Activated T-cell treated with anti-CD3 and anti-CD28 coated beads for 24 hours (primary cell): ENCODE measurements around the gene GLT6D1.
"Not testable (repeated sequence)": the region's sequence is repeated elsewhere in the genome, so short reads cannot be mapped to it uniquely, and the experiment has no call there.

Source experiments
- DNase-seq: peaks from one replicate; pipeline ENCODE4 v3.0.0-alpha.2; 2020; ENCODE audit warnings: low read depth

The GLT6D1 gene

GRCh38 chr9:135639196-135639595, at the start of gene GLT6D1:
TSS of gene GLT6D1 (minus strand) at chr9:135639540. CDS start at chr9:135639187, 353 bp downstream.
- DNase-seq, result no peak

DNA sequence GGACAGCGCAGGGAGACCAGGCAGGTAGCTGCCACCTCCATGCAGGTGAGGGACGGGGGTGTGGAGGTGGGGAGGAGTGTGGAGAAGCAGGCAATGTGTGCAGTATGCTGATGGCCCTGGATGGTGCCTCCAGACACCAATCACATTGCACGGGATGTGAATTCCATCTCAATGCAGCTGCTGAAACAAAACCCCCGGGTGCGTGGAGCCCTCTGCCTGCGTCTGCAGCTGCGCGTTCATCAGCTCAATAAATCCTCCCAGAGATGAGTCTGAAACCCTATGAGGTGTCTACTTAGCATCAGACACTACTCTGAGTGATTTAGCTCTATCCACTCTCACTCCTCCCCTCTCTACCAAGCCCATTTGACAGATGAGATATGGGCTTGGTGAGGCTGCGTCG, 49.7 kb upstream of the GLT6D1 start:
- no peak for DNase-seq

- no peak for DNase-seq
These were observed 47.9 kb upstream of the GLT6D1 start for GRCh38 chr9:135687216-135687615.

DNA sequence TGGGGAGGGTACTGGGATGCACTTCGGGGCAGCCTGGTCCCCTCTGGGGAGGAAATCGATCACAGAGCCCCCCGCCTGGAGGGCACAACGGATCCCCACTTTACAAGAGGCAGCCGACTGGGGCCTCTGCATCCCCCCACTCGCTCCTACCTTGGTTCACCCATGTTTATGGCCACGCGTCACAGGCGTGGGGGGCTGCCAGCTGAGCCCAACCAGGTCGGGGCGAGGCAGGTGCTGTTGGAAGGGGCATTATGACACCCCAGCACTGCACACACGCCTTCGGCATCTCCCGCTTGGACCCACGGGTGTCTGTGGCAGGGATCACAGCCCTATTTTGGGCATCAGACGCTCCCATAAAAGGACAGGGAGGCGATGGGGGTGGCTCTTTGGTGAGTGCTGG, 45.4 kb upstream of the GLT6D1 start:
- no peak for DNase-seq

DNA sequence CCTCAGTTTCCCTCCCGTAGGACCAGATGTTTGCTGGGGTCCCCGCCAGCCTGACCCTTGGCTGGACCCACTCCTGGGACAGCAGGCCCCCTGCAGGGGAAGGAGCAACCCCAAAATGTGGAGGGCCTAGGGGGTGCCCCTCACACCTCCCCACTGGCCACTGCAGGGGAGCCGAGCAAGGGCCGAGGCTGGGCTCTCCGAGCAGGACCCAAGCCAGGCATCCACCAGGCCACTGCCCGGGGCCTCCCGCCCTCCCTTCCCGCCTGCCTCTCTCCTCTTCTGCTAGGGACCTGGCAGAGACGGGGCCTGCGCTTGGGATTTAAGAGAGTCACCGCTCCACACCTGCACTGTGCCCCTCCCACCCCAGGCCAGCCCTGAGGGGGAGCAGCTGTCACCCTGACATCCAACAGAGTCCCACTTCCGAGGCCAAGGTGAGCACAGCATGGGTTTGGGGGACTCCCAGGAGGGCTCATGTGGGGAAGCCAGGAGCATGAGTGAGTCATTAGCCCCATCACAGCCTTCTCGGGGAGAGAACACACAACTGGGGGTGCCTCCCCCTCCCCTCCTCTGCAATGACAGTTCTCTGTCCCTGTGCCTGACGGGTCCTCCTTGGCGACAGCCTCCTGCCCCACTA, 44.2 kb upstream of the GLT6D1 start:
- no peak for DNase-seq

- DNase-seq, result no peak
These were observed 41.8 kb upstream of the GLT6D1 start for GRCh38 chr9:135681161-135681560.

DNA sequence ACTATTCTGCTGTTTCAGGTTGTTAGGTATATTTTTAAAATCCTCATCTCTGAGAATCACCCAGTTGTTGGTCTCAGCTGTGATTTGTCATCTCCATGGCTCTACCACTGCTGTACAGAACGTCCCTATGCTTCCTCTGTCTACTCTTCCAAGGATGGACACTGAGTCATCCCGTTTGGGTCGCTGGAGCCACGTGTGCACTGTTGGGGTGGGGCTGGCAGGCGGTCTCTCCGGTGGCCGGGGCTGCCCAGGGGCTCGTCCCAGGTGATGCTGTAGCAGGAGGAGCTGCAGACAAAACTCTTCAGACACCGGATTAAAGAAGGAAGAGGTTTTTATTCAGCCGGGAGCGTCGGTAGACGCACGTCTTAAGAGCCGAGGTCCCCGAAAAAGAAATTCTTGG, 40.7 kb upstream of the GLT6D1 start:
- DNase-seq, result no peak

DNA sequence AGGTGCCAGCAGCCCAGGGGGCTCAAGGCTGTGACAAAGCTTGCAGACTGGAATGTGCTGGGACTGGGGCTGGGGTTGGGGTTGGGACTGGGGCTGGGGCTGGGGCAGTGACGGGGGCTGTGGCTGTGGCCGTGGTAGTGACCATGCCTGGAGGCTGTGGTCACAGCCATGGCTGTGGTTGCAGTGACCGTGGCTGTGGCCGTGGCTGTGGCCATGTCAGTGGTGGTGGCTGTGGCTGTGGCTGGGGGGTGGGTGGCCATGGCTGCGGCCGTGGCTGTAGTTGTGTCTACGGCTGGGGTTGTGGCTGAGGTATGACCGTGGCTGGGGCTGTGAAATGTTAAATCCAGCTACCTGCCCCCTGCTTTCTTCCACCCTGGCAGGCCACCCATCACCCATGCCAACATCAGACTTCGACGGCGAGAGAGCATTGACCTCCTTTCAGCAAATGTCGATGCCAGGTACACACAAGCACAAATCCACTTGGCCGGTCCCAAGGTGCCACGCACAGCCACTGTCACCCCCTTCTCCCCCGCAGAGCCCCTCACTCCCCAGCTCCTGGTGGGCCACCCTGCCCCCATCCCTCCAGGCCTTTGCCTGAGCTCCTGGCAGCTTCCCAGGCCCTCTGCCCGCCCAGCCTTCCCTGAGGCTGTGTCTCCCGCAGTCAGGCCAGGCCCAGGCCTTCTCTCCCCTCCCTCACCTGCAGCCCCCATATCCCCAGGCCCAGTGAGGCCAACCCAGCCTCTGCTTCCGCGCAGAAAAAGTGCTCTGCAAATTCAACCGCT, 39.1 kb upstream of the GLT6D1 start:
- no peak for DNase-seq

DNA sequence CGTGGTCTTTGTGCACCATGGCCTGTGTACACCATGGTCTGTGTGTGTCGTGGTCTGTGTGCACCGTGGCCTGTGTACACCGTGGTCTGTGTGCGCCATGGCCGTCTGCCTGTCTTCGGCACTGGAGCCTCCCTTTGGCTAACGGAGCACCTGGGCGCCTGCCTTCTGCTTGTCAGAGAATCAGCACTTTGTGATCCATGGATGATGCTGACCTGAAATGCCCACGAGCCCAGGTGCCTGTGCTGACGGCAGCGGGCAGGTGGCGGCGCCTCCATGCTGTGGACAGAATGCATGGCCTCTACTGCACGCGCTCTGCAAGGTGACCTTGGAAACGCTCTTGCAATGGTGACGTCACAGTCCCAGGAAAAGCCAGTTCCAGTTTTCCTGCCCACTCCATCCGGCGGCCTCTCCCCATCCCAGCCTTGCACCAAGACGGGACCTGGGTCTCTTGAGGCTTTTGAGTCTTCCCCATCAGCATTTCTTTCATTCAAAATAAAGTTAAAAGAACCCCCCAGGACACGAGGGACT, 38.4 kb upstream of the GLT6D1 start:
- DNase-seq, result no peak

DNA sequence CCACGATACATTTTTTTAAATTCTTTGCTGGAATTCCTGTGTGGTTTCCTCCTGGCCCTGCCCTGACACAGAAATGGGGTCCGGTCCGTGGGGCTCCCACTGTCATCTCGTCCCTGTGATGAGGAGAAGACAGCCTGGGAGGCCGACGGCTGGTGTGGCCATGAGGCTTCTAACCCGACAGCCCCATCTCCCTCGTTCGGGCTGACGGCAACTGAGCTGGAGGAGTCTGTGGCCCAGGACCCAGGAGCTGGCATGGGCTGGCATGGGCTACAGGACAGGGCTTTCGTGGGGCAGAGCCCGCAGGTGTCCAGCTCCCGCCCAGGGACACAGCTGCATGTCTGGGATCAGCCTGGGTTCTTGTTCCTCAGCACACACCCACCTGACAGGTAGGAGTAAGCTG, 37.6 kb upstream of the GLT6D1 start:
- DNase-seq, result no peak

DNA sequence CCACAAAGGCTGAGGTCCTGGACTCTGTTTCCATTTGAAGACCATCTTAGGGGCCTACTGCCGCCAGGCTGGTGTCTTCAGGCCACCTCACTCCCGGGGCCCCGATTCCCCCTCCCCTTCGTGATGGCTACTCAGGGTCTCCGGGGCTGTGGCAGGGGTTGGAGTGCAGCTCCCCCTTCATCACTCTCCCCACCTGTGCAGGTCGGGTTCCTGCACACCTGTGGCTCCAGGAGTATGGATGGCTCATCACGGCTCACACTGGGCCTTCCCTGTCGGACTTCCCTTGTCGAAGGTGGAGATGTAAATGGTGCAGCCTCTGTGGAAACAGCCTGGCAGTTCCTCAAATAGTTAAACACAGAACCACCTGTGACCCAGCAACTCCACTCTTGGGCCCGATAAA, 35.6 kb upstream of the GLT6D1 start:
- no peak for DNase-seq

DNA sequence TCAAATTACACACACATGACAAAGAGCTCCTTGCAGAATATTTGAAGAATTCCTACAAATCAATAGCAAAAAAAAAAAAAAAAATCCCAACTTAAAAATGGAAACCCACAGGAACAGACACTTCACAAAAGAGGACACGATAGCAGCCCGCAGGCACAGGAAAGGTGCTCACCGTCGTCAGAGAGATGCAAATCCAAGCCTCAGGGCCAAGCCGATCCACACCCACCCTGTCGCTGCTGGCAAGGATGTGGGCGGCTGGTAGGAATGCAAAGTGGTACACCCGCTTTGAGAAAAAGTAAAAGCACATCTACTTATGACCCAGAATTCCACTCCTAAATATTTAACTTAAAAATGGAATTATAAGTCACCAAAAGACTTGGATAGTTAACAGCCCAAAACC, 34.6 kb upstream of the GLT6D1 start:
- no peak for DNase-seq

- not testable (repeated sequence) for DNase-seq
These were observed 33.4 kb upstream of the GLT6D1 start for GRCh38 chr9:135672786-135673185.

GRCh38 chr9:135671591-135672041, 32.3 kb upstream of the GLT6D1 start:
- DNase-seq, result no peak

DNA sequence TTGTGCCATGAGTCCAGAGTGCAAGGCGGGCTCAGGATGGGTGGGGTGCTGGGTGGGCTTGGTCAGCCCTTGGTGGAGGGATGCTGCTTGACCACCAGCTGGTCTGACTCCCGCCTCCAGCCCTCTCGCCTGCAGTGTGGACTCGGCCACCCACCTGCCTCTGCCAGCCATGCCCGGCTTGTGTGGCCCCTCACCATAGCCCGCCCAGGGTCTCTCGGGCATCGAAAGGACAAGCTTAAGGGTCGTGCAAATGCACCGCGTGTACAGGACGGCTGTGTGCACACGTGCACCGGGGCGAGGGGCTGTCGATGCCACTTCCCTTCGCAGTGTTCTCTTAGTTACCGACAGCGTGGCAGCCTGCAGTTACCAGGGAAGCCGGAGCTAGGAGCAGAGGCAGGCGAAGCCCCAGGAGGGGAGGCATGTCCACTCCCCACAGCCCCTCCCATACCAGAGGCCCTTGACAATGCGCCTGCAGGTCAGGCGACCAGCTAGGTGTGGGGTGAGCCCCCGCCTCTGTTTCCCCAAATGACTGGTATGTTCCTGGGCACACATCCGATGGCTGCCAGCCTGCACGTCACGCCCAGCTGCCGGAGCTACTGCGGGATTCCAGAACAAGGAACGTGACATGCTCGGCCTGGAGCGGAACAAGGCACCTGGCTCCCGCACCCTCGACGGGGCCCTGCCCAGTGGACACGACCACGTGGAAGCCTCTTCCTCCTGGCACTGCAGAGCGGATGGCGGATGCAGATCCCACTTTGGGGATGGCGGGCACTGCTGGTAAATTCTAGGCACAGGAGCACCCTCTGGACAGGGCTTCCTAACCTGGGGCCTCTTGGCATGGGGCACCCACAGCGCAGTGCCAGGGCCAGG, 31.6 kb upstream of the GLT6D1 start:
- DNase-seq, result no peak

DNA sequence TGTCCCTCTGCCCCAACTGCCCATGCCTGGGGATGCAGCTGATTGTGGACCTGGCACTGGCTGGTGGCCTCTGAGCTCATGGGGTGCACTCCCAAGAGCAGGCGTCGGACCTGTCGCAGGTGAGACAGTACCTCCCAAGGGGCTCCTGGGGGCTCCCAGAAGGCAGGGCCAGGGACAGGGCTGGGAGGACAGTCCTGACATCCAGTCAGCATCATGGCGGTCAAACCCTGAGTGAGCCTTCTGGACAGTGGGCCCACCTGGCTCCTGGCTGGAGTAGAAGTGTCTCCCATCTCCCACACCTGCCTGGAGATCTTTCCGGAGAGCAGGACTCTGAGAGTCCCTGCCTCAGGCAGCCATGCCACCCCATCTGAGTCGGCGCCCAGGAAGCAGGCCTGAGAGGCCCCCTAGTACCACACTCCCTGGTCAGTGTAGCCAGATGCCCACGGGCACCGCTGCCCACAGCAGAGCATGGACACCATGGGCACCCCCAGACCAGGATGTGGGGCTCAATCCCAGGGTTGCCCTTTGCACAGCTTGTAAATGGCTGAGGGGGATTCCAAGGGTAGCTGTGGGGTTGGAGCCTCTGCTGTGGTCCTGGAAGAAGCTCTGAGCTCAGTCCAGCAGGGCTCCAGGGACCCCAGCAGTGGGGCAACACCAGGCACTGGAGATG, 30.4 kb upstream of the GLT6D1 start:
- DNase-seq, result no peak

DNA sequence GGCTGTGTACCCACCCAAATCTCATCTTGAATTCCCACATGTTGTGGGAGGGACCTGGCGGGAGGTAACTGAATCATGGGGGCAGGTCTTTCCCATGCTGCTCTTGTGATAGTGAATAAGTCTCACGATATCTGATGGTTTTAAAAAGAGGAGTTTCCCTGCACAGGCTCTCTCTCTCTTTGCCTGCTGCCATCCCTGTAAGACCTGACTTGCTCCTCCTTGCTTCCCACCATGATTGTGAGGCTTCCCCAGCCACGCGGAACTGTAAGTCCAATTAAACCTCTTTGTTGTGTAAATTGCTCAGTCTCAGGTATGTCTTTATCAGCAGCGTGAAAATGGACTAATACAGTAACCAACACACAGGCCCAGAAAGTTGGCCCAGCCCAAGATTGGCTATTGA, 29.7 kb upstream of the GLT6D1 start:
- DNase-seq, result not testable (repeated sequence)

GRCh38 chr9:135667463-135668001, 28.2 kb upstream of the GLT6D1 start:
- DNase-seq, result no peak

DNA sequence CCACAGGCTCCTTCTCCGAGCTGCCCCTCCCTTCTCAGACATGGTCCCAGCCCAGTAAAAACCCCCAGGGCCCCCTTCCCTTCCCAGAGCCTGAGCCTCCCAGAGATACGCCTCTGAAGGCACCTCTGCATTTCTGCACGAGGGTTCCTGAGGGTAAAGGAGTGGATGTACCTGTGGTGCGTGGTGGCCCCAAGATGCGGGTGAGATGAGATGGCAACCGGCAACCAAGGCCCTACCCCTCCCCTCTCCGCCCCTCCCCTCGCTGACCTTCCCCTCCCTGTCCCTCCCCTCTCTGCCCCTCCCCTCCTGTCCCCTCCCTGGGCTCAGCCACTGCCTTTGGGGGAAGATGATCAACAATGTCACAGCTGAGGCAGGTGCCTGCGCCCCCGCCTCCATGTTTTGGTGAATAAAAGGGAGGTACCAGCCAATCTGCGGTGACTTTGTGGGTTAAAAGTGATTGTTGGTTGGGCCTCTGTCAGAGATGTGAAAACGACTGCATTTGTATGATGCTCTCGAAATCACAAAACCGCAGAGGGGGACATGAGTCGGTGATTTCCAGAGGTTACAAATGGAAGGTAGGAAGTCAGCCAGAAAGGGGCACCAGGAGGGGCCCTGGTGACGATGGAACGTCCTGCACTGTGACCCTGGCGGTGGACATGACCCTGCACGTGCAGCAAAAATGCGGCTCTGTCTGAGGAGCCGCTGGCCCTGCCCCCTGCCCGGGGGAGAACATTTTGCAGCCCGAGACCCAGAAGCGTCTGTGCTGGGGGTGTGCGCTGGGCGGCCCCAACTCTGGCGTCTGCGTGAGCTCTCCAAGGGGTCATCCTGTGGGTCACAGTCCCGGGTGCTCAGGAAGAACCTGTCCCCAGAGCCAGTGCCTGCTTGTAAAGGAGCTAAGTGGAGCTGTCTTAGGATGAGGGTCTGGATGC, 27.5 kb upstream of the GLT6D1 start:
- no peak for DNase-seq

DNA sequence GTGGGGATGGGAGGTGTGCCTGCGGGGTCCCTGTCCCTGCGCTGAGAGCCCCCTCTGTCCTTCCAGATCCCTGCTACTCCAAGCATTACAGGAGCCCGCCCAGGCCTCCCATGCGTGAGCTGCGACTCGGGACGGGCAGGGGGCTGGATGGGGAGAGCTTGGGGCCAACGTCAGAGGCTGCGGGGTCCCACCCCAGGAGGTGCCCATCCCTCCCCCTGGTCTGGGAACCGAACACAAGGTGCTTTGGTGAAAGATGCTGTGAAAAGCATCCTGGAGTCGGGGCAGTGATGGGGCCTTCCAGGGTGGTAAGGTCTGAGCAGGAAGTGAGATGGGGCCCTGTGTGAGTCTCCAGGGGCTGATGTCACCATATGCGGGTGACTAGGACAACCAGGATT, 26.5 kb upstream of the GLT6D1 start:
- no peak for DNase-seq
